Kidney glomerular epithelial cell (primary cell): ENCODE measurements around the gene PRMT1.

Source experiments
- DNase-seq: peaks from one replicate; lab custom pipeline; 2025; lab: John Stamatoyannopoulos, UW

PRMT1 gene

GRCh38 chr19:49727217-49728030 lies 50.4 kb downstream of the PRMT1 start:
- DNase-seq = no peak

GRCh38 chr19:49730166-49730565 lies 53.1 kb downstream of the PRMT1 start:
- no peak for DNase-seq
